Measurements from ENCODE around the gene C11orf16.
"Not testable (repeated sequence)": the region's sequence is repeated elsewhere in the genome, so short reads cannot be mapped to it uniquely, and the experiment has no call there.

The C11orf16 gene

GRCh38 chr11:8932564-8933180 lies at the start of gene C11orf16:
C11orf16 (minus strand) TSS chr11:8932947; CDS start chr11:8932308, 639 bp downstream.
- DNase-seq (ENCODE audit: low read depth in 2 of 2, low spot score in 1 of 2) = no peak

GRCh38 chr11:8980485-8980884 lies 47.7 kb upstream of the C11orf16 start:
- DNase-seq (ENCODE audit: low read depth in 2 of 2, low spot score in 1 of 2) = no peak

- DNase-seq (ENCODE audit: low read depth in 2 of 2, low spot score in 1 of 2) = not testable (repeated sequence)
These were observed 46.6 kb upstream of the C11orf16 start for GRCh38 chr11:8979365-8979764.

GRCh38 chr11:8973121-8973520 lies 40.4 kb upstream of the C11orf16 start:
- no peak for DNase-seq (ENCODE audit: low read depth in 2 of 2, low spot score in 1 of 2)

- no peak for DNase-seq (ENCODE audit: low read depth in 2 of 2, low spot score in 1 of 2)
These were observed 39.2 kb upstream of the C11orf16 start for GRCh38 chr11:8971924-8972316.

- no peak for DNase-seq (ENCODE audit: low read depth in 2 of 2, low spot score in 1 of 2)
These were observed 38.6 kb upstream of the C11orf16 start for GRCh38 chr11:8971196-8971923.

GRCh38 chr11:8967184-8967583 lies 34.4 kb upstream of the C11orf16 start:
- no peak for DNase-seq (ENCODE audit: low read depth in 2 of 2, low spot score in 1 of 2)

GRCh38 chr11:8964324-8965320 lies 31.9 kb upstream of the C11orf16 start, which contains the start of gene TMEM9B:
TMEM9B (minus strand) TSS chr11:8964442; CDS start chr11:8964313, 129 bp downstream.
- peak; percentile 30 to 60 for DNase-seq (ENCODE audit: low read depth in 2 of 2, low spot score in 1 of 2)

- DNase-seq (ENCODE audit: low read depth in 2 of 2, low spot score in 1 of 2) = peak; percentile 52 to 61
These were observed 31.0 kb upstream of the C11orf16 start for GRCh38 chr11:8963569-8964323.

- no peak for DNase-seq (ENCODE audit: low read depth in 2 of 2, low spot score in 1 of 2)
These were observed 30.1 kb upstream of the C11orf16 start for GRCh38 chr11:8962841-8963240.

GRCh38 chr11:8961401-8961800 lies 28.7 kb upstream of the C11orf16 start:
- DNase-seq (ENCODE audit: low read depth in 2 of 2, low spot score in 1 of 2) = no peak

GRCh38 chr11:8959546-8960166 lies 26.9 kb upstream of the C11orf16 start:
- DNase-seq (ENCODE audit: low read depth in 2 of 2, low spot score in 1 of 2) = no peak

GRCh38 chr11:8956860-8957259 lies 24.1 kb upstream of the C11orf16 start:
- no peak for DNase-seq (ENCODE audit: low read depth in 2 of 2, low spot score in 1 of 2)

GRCh38 chr11:8948886-8949285 lies 16.1 kb upstream of the C11orf16 start:
- no peak for DNase-seq (ENCODE audit: low read depth in 2 of 2, low spot score in 1 of 2)

- no peak for DNase-seq (ENCODE audit: low read depth in 2 of 2, low spot score in 1 of 2)
These were observed 14.6 kb upstream of the C11orf16 start for GRCh38 chr11:8947230-8947943.

GRCh38 chr11:8942518-8943066 lies 9.8 kb upstream of the C11orf16 start, which contains the start of gene ASCL3:
ASCL3 (minus strand) TSS chr11:8943016; CDS start chr11:8938161, 4,855 bp downstream.
- DNase-seq (ENCODE audit: low read depth in 2 of 2, low spot score in 1 of 2) = no peak

GRCh38 chr11:8941341-8942103 lies 8.8 kb upstream of the C11orf16 start:
- no peak for DNase-seq (ENCODE audit: low read depth in 2 of 2, low spot score in 1 of 2)

- DNase-seq (ENCODE audit: low read depth in 2 of 2, low spot score in 1 of 2) = no peak
These were observed 4.9 kb upstream of the C11orf16 start for GRCh38 chr11:8937659-8938058.

Data from stimulated activated CD8-positive, alpha-beta memory T cell treated with anti-CD3 and anti-CD28 coated beads, Interleukin-4, amount 100 ng/mL, for 4 hours (primary cell).